Measurements from ENCODE around the gene UGT1A6.
"Not testable (repeated sequence)": the region's sequence is repeated elsewhere in the genome, so short reads cannot be mapped to it uniquely, and the experiment has no call there.

DNA sequence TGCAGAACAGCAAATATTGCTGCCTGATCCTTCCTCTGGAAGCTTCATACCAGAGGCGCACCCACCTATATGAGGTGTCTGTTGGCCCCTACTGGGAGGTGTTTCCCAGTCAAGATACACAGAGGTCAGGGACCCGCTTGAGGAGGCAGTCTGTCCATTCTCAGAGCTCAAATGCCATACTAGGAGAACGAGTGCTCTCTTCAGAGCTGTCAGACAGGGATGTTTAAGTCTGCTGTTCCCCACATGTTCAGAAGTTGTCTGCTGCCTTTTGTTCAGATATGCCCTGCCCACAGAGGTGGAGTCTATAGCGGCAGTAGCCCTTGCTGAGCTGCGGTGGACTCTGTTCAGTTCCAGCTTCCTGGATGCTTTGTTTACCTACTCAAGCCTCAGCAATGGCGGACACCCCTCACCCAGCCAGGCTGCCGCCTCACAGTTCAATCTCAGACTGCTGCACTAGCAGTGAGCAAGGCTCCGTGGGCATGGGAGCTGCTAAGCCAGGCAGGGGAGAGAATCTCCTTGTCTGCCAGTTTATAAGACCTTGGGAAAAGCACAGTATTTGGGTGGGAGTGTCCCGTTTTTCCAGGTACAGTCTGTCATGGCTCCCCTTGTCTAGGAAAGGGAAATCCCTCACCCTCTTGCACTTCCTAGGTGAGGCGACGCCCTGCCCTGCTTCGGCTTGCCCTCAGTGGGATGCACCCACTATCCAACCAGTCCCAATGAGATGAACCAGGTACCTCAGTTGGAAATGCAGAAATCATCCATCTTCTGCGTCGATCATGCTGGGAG is 44.4 kb downstream of the UGT1A6 start:
- TF ChIP-seq, protein P1, sequence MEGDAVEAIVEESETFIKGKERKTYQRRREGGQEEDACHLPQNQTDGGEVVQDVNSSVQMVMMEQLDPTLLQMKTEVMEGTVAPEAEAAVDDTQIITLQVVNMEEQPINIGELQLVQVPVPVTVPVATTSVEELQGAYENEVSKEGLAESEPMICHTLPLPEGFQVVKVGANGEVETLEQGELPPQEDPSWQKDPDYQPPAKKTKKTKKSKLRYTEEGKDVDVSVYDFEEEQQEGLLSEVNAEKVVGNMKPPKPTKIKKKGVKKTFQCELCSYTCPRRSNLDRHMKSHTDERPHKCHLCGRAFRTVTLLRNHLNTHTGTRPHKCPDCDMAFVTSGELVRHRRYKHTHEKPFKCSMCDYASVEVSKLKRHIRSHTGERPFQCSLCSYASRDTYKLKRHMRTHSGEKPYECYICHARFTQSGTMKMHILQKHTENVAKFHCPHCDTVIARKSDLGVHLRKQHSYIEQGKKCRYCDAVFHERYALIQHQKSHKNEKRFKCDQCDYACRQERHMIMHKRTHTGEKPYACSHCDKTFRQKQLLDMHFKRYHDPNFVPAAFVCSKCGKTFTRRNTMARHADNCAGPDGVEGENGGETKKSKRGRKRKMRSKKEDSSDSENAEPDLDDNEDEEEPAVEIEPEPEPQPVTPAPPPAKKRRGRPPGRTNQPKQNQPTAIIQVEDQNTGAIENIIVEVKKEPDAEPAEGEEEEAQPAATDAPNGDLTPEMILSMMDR (IDR thresholded peaks at IDR 0.05; ENCODE audit: insufficient read depth, low read length) = not testable (repeated sequence)
- TF ChIP-seq, protein P2, sequence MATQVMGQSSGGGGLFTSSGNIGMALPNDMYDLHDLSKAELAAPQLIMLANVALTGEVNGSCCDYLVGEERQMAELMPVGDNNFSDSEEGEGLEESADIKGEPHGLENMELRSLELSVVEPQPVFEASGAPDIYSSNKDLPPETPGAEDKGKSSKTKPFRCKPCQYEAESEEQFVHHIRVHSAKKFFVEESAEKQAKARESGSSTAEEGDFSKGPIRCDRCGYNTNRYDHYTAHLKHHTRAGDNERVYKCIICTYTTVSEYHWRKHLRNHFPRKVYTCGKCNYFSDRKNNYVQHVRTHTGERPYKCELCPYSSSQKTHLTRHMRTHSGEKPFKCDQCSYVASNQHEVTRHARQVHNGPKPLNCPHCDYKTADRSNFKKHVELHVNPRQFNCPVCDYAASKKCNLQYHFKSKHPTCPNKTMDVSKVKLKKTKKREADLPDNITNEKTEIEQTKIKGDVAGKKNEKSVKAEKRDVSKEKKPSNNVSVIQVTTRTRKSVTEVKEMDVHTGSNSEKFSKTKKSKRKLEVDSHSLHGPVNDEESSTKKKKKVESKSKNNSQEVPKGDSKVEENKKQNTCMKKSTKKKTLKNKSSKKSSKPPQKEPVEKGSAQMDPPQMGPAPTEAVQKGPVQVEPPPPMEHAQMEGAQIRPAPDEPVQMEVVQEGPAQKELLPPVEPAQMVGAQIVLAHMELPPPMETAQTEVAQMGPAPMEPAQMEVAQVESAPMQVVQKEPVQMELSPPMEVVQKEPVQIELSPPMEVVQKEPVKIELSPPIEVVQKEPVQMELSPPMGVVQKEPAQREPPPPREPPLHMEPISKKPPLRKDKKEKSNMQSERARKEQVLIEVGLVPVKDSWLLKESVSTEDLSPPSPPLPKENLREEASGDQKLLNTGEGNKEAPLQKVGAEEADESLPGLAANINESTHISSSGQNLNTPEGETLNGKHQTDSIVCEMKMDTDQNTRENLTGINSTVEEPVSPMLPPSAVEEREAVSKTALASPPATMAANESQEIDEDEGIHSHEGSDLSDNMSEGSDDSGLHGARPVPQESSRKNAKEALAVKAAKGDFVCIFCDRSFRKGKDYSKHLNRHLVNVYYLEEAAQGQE (IDR thresholded peaks at IDR 0.05; ENCODE audit: insufficient replicate concordance, low read depth) = not testable (repeated sequence)
